ENCODE data around the gene AP1G2. TPM values are rescaled to one million over a fixed set of nuclear protein-coding genes. Genes with fewer than 3 reads are reported as not detected.

Gene AP1G2
- total and polyA plus RNA-seq, 2 of the 13 experiments (the other 11 are each of a cell fraction or from before 2014, with no cell fraction given) = 96.9 to 611 TPM

GRCh38 chr14:23612354-23612732 is 44.8 kb upstream of the AP1G2 start (continued):
- TF ChIP-seq ZNF616 (CRISPR knock-in tag; IDR thresholded peaks at IDR 0.05; ENCODE audit: low read depth) = no peak
- TF ChIP-seq CAMTA2 (CRISPR knock-in tag; IDR thresholded peaks at IDR 0.05; ENCODE audit: borderline replicate concordance) = no peak
- TF ChIP-seq NR2F1 (CRISPR knock-in tag; IDR thresholded peaks at IDR 0.05) = no peak
- TF ChIP-seq ZNF891 (CRISPR knock-in tag; IDR thresholded peaks at IDR 0.05) = no peak
- no peak; the same call in 1 of the 2 replicates for TF ChIP-seq ZSCAN9 (CRISPR knock-in tag; IDR thresholded peaks at IDR 0.05; ENCODE audit: borderline replicate concordance)
- TF ChIP-seq IKZF5 (CRISPR knock-in tag; IDR thresholded peaks at IDR 0.05) = no peak
- no peak for TF ChIP-seq HNF4G (IDR thresholded peaks at IDR 0.05; ENCODE audit: borderline replicate concordance, low read depth, low read length)
- TF ChIP-seq HNF4G (CRISPR knock-in tag; IDR thresholded peaks at IDR 0.05; ENCODE audit: borderline replicate concordance, low read depth) = peak; percentile 70; the same call in 1 of the 2 replicates
- TF ChIP-seq HOXA9 (CRISPR knock-in tag; IDR thresholded peaks at IDR 0.05; ENCODE audit: borderline replicate concordance) = no peak
- TF ChIP-seq HIC2 (CRISPR knock-in tag; IDR thresholded peaks at IDR 0.05; ENCODE audit: low read depth) = no peak
- no peak for TF ChIP-seq SKI (IDR thresholded peaks at IDR 0.05; ENCODE audit: partially characterized antibody)
- 0 out of 2 replicates have a peak, but pooled peaks have one; percentile 7 for TF ChIP-seq PRDM10 (CRISPR knock-in tag; IDR thresholded peaks at IDR 0.05; ENCODE audit: low read depth)
- TF ChIP-seq TSC22D2 (CRISPR knock-in tag; IDR thresholded peaks at IDR 0.05; ENCODE audit: borderline replicate concordance) = no peak
- no peak for TF ChIP-seq YEATS2 (CRISPR knock-in tag; IDR thresholded peaks at IDR 0.05; ENCODE audit: borderline replicate concordance)
- TF ChIP-seq SMARCC2 (IDR thresholded peaks at IDR 0.05) = no peak
- TF ChIP-seq ZNF451 (CRISPR knock-in tag; IDR thresholded peaks at IDR 0.05) = 0 out of 2 replicates have a peak, but pooled peaks have one; percentile 14
- 0 out of 2 replicates have a peak, but pooled peaks have one; percentile 23 for TF ChIP-seq ZC3H4 (CRISPR knock-in tag; IDR thresholded peaks at IDR 0.05; ENCODE audit: borderline replicate concordance)
- TF ChIP-seq PHF8 (CRISPR knock-in tag; IDR thresholded peaks at IDR 0.05) = 0 out of 2 replicates have a peak, but pooled peaks have one; percentile 10
- TF ChIP-seq DPF2 (CRISPR knock-in tag; IDR thresholded peaks at IDR 0.05; ENCODE audit: borderline replicate concordance, low read depth) = peak; percentile 3; the same call in 1 of the 2 replicates
- TF ChIP-seq ZNF839 (CRISPR knock-in tag; IDR thresholded peaks at IDR 0.05; ENCODE audit: borderline replicate concordance) = no peak
- peak; percentile 15; the same call in 1 of the 2 replicates for TF ChIP-seq THAP11 (CRISPR knock-in tag; IDR thresholded peaks at IDR 0.05)
- no peak for TF ChIP-seq ZNF557 (CRISPR knock-in tag; IDR thresholded peaks at IDR 0.05)
- TF ChIP-seq RFX5 (IDR thresholded peaks at IDR 0.05; ENCODE audit: low read depth, low read length) = no peak
- peak; percentile 32; the same call in 1 of the 2 replicates for TF ChIP-seq ZFP36L1 (CRISPR knock-in tag; IDR thresholded peaks at IDR 0.05)
- 0 out of 2 replicates have a peak, but pooled peaks have one; percentile 2 for TF ChIP-seq TBX2 (CRISPR knock-in tag; IDR thresholded peaks at IDR 0.05; ENCODE audit: borderline replicate concordance)
